HG03575 (cell line): ENCODE results near the gene TMEM201.

Experiments
- ATAC-seq: cut with Tn5 transposase; IDR thresholded peaks from one replicate; pipeline ENCODE4 v1.9.1; 2021; ENCODE audit not compliant: unreplicated experiment, insufficient number of reproducible peaks, low FRiP score; ENCODE audit errors: extremely low read depth

Gene TMEM201

DNA sequence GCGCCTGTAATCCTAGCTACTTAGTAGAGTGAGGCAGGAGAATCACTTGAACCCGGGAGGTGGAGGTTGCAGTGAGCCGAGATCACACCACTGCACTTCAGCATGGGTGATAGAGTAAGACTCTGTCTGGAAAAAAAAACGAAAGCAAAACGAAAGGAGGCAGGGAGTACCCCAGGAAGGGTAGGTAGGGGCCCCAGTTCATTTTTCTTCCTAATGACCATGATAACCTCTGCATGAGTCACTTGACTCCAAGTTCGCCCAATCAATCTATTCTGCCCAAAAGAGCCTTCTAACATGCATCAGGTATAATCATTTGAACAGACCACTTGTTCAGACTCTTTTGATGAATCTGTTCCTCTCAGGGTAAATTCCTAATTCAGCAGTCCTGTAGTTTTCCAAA is 13.2 kb upstream of the TMEM201 start:
- no peak for ATAC-seq

DNA sequence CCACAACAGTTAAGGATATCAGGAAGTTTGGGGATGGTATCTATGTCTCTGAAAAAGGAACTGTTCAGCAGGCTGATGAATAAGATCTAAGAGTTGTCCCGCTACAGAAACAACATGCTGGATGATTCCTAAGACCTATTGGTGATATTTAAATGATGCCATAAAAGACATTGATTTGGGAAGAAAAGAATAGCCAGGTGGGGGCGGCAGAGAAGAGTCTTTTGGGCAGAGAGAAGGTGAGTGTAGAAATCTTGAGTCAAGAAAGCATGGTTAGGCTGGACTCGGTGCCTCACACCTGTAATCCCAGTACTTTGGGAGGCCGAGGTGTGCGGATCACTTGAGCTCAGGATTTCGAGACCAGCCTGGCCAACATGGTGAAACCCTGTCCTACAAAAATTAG is 11.8 kb upstream of the TMEM201 start:
- no peak for ATAC-seq

DNA sequence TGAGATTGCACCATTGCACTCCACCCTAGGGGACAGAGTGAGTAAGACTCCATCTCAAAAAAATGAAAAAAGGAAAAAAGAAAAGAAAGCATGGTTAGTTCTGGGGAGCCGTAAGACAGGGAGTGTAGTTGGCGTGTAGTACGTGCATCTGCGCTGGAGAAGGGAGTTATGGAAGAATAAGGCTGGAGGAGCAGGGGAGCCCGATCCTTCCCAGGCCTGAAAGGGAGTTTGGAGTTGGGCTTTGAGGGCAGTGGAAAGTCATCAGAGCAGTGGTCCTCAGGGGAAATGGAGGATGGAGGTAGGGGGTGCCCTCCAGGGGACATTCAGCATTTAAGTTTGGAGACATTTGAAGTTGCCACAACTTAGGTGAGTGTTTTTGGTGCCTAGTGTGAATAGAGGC is 11.3 kb upstream of the TMEM201 start:
- no peak for ATAC-seq

DNA sequence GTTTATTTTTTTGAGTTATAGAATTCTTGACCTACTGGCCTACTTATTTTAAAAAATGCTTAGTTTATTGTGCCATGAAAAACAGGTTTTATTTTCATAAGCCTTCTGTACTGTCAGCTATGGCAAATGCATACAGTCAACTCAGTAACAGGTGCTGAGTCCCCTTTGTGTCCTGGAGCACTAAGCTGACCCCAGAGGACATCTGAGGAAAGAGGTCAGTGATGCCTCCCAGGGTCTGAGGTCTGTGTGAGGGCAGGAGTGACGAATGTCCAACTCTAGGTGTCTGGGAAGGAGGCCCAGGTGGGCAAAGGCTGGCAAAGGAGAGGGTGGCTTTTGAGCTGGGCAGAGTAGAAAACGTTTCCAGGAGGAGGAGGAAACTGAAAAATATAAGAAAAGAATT is 7.8 kb upstream of the TMEM201 start:
- no peak for ATAC-seq

DNA sequence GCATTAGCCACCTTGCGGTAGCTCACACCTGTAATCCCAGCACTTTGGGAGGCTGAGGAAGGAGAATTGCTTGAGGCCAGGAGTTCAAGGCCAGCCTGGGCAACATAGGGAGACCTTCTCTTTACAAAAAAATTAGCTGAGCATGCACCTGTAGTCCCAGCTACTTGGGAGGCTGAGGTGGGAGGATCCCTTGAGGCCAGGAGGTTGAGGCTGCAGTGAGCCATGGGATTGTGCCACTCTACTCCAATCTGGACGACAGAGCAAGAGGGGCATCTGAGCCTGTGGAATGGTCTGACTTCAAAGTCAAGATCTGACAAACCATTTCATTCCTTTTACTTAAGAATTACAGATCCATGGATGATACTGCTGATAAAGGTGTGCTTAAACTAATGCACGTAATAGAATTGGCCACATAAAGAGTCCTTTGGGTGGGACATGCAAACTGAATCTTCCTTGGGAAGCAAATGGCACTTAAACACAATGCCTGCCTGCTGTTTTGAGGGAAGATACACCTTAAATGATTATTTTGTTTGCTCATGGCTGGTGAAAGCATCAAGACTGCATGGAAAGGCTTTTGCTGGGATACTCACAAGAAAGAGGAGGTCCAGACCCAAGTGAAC is 2.5 kb upstream of the TMEM201 start:
- no peak for ATAC-seq

DNA sequence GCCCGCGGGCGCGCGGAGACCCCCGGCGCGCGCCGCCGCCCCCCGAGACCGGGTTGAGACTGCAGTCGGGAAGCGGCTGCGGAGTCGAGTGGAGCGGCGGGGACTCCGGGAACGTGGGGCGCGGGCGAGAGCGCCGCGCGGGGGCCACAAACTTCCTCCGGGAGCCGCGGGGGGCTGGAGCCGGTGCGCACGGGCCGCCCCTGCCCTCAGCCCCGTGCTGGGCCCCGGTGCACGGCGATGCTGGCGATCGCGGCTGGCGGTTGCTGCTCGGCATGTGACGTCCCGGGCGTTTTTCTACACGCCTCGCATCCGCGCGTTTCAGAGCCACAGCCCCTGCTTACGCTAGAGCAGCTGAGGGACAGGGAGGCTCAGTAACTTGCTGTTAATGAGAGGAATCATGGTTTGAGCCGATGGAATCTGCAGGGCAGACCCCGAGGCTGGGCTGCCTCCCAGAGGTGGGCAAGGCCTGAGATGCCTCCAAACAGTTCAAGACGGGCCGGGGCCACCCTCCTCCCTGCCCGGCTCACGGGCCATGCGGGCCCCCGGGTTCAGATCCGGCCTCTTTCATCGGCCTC is 520 bp downstream of the TMEM201 start:
- no peak for ATAC-seq

DNA sequence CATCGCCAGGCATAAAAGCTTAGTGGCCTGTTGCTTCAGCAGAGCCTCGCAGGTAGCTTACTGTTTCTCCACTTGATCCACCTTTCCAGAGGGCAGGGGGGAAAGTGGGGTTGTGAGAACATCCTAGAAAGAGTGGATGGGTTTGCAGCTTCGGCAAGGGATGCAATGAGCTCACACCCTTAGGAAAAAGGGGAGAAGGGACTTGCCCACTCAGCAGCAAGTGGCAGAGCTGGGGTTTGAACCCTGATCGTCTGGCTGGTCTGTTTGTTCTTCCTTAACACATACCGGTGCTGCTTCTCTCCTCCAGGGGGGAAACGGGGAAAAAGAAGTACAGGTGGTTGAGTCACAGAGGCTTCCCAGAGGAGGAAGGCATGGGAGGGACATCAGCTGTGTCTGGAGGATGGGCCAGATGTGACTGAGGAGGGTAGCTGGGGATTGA is 1.0 kb downstream of the TMEM201 start:
- ATAC-seq = no peak

DNA sequence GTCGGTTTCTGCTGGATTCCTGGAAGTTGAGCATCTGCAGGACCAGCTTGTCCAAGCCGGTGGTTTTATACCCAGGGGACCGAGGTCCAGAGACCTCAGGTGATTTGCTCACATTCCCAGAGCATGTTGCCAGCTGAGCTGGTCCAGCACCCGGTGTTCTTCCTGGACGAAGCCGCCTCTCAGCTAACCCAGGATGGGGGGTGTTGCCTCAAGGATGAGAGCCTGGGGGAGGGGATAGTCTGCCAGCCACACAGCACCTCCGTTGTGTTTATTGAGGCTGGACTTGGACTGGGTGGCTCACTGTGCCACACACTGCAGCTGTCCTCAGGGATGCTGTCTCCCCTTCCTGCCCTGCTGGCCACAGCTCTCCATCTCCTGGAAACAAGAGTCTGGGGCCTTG is 1.5 kb downstream of the TMEM201 start:
- no peak for ATAC-seq

DNA sequence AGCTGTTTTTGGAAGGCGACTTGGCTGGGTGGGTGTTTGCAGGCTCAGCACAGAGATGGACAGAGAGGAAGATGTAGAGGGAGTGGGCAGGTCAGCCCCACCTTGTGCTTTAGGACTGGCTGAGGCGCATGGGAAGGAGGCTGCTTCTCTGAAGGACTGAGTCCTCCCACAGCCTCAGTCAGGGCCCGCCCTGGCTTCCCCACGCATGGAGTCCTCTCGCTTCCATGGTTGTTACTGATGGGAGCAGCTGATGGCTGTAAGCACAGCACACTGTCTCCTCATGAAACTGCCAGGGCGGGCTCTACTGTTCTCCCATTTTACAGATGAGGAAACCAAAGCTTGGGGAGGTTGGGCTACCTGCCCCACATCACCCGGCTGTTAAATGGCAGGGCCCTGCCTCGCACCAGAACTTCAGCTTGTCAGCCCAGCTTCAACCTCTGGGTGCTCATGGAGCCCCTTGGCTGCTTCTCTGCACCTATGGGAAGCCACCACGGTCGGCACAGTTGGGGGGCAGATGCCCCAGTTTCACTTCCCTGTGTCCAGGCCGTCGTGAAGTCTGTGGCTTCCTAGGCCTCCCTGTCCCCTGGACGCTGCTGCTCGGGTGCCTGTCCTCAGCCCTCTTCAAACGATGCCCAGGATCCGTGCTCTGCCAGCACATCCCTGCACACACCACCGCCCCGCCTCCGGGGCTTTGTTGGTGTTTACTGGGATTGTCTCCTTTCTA is 2.4 kb downstream of the TMEM201 start:
- ATAC-seq = no peak

DNA sequence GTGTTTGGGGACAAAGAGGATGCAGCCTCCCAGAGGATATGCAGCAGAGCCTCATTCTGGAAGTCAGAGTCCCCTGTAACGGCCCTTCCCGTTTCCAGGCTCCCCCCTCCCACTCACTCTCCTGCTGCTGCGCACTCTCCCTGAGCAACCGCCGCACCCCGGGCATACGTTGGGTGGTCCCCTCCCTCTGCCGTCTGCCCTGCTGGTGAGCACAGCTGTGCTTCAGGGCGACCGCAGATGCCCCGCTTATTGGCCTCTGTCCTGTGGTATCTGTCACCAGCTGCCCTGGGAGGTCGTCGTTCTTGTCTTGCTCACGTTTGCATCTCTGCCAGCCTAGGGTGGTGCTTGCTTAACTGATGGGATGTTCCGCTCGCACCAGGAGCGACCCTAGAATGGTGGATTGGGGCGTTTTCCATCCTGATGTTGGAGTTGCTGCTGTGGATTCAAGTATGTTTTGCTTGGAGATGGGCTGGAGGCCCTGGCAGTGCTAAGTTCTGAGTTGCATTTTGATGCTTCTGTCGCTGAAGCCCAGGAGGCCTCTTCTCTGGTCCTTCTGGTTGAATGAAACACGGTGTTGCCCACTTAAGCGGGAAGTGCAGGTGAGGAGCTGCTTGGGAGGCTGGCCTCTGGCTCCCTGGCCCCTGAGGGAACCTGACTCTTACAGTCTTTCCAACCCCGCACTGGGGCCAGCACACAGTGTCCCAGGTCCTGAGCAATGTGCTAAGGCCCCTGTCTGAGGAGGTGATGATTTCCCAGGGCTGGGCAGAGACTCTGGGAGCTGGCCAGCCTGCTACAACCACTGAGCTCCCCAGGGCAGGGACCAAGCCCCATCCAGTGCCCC is 3.2 kb downstream of the TMEM201 start:
- no peak for ATAC-seq

DNA sequence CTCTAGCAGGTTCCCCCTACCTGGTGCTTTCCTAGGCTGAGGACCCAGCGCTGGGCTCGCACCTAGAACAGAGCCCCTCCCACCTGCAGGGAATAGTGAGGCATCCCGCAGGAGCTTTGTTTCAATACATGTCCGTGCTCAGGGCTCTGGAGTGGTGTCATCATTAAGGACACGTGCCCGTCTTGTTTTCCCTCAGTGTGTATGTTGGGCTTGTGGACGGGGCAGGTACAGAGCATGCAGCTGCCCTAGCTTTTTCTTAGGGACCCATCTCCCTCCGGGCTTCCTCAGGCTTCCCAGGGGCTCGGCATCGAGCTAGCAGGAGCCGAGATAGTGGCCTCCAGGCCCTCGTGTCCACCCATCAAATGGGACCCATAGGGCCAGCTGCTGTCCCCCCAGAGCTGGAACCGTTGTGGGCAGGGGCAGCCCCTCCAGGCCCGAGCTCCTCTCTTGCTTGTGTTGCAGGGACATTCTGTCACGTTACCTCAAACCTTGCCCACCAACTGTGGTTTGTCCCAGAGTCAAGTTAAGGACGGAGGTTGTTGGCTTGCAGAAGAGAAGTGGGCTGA is 3.9 kb downstream of the TMEM201 start:
- ATAC-seq = no peak

DNA sequence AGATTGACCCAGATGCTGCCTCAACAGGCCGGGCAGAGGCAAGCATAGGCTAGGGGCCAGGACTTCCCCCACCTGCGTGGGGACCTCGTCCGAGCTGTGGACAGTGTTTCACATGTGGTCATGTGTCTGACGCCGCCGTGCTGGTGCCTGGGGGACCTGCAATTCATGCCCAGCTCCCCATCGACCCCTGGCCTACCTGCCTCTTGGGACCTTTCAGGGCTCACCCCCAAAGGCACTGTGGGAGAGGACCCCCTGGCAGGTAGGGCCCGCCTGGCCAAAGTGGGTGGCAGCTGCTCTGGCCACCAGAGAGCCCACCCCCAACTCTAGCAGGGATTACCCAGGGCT is 4.4 kb downstream of the TMEM201 start:
- no peak for ATAC-seq

DNA sequence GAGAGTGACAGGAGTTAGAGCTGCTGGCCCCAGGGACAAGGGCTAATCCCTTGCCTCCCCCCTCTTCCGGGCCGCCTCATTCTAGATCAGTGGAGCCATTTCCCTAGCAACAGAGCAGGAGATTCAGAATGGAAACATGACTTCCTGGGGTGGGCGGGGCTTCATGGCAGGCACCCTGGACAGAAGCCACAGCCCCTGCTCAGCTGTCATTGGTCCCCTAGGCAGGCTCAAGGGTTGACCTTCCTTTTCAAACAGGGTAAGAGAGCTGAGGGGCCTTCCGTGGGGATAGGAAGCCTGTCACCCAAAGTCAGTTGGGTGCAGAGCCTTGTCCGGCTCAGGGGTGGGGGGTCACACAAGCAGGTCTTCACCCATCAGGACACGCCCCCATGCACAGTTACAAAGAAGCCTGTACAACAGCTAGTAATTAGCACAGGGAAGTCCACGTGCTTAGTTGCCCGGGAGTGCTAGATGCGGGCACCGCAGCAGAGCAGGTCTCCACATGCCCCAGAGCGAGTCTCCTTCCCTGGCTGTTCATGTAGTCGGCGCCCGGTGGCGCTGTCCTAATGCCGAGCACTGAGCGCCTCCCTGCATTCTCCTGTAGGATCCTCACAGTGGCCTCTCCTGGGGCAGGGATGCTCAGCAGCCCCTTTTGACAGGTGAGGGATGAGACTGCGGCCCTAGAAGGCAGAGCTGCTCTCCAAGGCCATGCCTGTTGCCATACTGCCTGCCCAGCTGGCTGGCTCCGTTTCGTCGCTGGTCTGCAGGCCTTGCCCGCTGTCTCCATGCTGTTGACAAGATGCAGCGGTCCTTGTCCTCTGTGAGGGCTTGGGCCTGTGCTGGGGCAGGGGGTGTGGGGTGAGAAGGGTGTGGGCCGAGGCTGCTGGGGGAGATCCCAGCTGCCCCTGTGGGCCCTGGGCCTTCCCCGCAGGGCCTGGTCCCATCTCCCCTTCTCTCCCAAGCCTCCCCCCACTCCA is 5.1 kb downstream of the TMEM201 start:
- ATAC-seq = no peak

DNA sequence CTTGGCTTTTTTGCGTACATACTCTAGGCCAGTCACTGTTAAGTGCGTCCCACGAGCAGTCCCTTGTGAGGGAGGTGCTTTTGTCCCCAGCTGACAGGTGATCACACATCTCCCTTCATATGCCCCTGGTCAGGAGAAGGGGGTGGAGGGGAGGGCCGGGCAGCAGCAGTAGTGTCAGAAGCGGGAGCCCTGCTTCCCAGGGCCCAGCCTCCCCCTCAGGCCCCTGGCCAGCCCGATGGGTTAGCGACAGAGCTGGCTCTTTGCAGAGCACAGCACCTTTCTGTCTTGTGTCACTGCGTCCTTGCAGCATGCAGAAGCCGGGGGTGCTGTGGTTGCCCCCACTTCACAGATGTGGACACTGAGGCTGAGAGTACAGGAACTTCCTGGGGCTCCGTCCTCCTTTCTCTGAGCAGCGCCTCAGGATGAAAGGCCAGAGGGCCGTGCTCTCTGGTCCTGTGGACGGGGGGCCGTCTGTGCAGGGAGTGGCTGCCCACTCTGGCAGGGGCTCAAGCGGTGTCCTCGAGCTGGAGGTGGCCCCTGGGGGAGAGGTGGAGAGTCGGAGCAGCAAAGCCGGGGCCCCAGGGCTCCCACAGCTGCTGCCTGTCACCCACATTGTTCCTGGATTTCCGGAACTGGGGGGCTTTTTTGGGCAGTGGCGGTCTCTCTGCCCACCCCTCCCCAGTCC is 5.9 kb downstream of the TMEM201 start:
- ATAC-seq = no peak

DNA sequence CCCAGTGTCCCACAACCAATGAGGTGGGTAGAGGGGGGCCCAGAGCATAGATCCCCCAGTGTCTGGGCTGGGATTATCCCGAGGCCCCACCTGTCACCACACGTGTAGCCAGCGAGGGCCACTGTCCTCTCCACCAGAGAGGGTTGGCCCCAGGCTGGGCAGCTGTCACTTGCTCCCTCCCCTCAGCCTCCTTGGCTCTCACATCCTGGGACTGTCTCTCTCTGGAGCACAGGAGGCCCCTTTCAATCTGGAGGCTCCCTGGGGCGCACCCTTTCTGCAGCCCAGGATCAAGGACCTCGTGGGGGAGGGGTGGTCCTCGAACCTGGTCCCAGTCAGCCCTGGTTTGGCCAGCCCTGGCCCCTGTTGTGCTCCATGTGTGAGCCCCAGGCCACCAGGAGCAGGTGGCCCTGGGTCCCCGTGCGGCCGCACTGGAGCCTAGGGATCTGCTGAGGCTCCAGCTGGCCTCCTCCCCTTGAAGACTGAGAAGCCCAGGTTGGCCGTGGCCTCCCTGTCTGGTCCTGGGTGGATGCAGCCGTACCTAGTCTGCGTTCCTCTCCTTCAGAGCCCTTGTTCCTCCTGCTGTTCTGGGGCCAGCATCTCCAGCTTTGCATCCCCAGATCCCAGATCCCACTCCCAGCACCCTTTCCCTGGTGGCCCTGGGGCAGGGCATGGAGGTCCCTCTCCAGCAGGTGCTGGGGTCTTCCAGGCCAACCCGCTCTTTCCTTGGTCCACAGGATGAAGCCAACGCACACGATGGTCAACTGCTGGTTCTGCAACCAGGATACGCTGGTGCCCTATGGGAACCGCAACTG is 6.7 kb downstream of the TMEM201 start:
- no peak for ATAC-seq

DNA sequence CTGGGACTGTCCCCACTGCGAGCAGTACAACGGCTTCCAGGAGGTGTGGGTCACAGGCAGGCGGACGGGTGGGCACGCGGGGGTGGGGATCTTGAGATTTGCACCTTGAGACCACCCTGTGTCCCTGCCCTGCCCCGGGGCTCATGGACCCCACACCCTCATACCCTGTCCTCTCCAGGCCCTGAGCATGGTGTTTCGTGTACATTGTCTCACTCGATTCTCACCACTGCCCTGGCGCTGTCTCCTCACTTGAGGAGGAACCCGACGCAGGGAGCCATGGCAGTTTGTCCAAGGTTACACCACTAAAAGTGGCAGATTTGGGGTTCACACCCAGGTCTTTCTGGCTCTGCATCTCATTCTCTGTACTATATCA is 7.2 kb downstream of the TMEM201 start:
- ATAC-seq = no peak

DNA sequence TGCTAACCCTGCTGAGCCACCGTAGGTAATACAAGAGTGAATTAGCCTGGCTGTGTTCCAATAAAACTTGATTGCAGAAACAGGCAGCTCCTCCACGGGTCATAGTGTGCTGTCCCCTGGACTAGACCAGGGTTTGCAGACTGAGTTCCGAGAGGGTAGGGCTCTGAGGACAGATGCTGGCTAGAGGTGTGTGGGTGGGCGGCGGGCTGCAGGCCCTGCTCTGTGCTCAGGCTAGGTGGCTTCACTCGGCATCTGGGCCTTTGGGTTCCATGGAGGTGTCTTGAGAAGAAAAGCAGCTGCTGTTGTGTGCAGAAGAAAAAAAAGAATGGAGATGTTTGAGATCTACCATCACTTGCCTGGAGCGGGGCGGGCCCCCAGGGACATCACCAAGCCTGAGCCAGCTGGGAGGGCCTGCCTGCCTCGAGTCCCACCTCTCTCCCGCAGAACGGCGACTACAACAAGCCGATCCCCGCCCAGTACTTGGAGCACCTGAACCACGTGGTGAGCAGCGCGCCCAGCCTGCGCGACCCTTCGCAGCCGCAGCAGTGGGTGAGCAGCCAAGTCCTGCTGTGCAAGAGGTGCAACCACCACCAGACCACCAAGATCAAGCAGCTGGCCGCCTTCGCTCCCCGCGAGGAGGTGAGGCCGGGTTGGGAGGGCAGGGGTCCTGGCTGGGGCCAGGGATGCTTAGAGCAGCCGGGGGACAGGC is 7.9 kb downstream of the TMEM201 start:
- ATAC-seq = no peak
